Ishikawa (cell line): ENCODE data around the gene RNF181.

ENCODE experiments used
- CEBPB ChIP-seq: IDR thresholded peaks from 2 replicates; pipeline ENCODE4 v1.6.1; 2012
- CREB1 ChIP-seq: IDR thresholded peaks from 2 replicates; pipeline ENCODE4 v1.6.1; 2012; ENCODE audit warnings: low read depth
- EGR1 ChIP-seq: IDR thresholded peaks from 2 replicates; pipeline ENCODE4 v1.6.1; 2012
- EP300 ChIP-seq: IDR thresholded peaks from 2 replicates; pipeline ENCODE4 v1.6.1; 2012; ENCODE audit warnings: borderline replicate concordance
- FOXM1 ChIP-seq: IDR thresholded peaks from 2 replicates; pipeline ENCODE4 v1.6.1; 2012; ENCODE audit warnings: low read depth, borderline replicate concordance
- NFIC ChIP-seq: IDR thresholded peaks from 2 replicates; pipeline ENCODE4 v1.6.1; 2012
- RAD21 ChIP-seq: IDR thresholded peaks from 2 replicates; pipeline ENCODE4 v1.6.1; 2012; ENCODE audit warnings: low read depth
- TAF1 ChIP-seq: IDR thresholded peaks from 2 replicates; pipeline ENCODE4 v1.6.1; 2012; ENCODE audit warnings: low read depth, mild to moderate bottlenecking
- TCF12 ChIP-seq: IDR thresholded peaks from 2 replicates; pipeline ENCODE4 v1.6.1; 2012; ENCODE audit warnings: low read depth
- TEAD4 ChIP-seq: IDR thresholded peaks from 2 replicates; pipeline ENCODE4 v1.6.1; 2012
- YY1 ChIP-seq: IDR thresholded peaks from 2 replicates; pipeline ENCODE4 v1.6.1; 2012; ENCODE audit warnings: low read depth
- ZBTB7A ChIP-seq: IDR thresholded peaks from 2 replicates; pipeline ENCODE4 v1.6.1; 2012; ENCODE audit warnings: low read depth
- TF ChIP-seq, protein P1 (sequence below): IDR thresholded peaks from 2 replicates; pipeline ENCODE4 v1.6.1; 2012; ENCODE audit warnings: low read depth, mild to moderate bottlenecking
- TF ChIP-seq, protein P2 (sequence below): IDR thresholded peaks from 2 replicates; pipeline ENCODE4 v1.6.1; 2012
- TF ChIP-seq, protein P3 (sequence below): IDR thresholded peaks from 2 replicates; pipeline ENCODE4 v1.6.1; 2012

The RNF181 gene

DNA sequence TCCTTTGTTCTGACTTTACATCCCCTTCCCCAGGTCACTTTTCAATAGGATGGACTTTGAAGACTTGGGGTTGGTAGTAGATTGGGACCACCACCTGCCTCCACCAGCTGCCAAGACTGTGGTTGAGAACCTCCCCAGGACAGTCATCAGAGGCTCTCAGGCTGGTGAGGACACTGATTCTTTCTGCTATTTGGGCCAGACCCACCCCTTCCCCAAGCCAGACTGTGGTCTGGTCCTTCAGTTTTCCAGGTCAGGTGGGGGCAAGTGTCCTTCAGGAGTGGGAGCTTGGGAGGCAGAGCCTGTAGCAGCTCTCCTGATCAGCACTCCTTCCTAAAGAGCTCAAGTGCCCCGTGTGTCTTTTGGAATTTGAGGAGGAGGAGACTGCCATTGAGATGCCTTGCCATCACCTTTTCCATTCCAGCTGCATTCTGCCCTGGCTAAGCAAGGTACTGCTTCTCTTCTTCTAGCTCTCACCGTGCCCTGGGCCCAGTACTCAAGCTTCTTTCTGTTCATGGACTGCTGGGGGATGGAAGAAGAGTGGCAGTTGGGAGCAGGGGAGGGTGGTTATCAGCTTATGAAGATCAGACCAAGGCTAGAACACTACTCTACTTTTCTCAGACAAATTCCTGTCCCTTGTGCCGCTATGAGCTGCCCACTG lies 1.1 kb downstream of the RNF181 start:
- TF ChIP-seq, protein P1, sequence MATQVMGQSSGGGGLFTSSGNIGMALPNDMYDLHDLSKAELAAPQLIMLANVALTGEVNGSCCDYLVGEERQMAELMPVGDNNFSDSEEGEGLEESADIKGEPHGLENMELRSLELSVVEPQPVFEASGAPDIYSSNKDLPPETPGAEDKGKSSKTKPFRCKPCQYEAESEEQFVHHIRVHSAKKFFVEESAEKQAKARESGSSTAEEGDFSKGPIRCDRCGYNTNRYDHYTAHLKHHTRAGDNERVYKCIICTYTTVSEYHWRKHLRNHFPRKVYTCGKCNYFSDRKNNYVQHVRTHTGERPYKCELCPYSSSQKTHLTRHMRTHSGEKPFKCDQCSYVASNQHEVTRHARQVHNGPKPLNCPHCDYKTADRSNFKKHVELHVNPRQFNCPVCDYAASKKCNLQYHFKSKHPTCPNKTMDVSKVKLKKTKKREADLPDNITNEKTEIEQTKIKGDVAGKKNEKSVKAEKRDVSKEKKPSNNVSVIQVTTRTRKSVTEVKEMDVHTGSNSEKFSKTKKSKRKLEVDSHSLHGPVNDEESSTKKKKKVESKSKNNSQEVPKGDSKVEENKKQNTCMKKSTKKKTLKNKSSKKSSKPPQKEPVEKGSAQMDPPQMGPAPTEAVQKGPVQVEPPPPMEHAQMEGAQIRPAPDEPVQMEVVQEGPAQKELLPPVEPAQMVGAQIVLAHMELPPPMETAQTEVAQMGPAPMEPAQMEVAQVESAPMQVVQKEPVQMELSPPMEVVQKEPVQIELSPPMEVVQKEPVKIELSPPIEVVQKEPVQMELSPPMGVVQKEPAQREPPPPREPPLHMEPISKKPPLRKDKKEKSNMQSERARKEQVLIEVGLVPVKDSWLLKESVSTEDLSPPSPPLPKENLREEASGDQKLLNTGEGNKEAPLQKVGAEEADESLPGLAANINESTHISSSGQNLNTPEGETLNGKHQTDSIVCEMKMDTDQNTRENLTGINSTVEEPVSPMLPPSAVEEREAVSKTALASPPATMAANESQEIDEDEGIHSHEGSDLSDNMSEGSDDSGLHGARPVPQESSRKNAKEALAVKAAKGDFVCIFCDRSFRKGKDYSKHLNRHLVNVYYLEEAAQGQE: no peak
- TF ChIP-seq NFIC: no peak
- TF ChIP-seq TCF12: no peak
- no peak for TF ChIP-seq CEBPB
- TF ChIP-seq RAD21: no peak
- TF ChIP-seq EGR1: no peak
- no peak for TF ChIP-seq FOXM1
- TF ChIP-seq, protein P2, sequence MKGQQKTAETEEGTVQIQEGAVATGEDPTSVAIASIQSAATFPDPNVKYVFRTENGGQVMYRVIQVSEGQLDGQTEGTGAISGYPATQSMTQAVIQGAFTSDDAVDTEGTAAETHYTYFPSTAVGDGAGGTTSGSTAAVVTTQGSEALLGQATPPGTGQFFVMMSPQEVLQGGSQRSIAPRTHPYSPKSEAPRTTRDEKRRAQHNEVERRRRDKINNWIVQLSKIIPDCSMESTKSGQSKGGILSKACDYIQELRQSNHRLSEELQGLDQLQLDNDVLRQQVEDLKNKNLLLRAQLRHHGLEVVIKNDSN: no peak
- TF ChIP-seq, protein P3, sequence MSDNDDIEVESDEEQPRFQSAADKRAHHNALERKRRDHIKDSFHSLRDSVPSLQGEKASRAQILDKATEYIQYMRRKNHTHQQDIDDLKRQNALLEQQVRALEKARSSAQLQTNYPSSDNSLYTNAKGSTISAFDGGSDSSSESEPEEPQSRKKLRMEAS: no peak
- no peak for TF ChIP-seq YY1
- TF ChIP-seq EP300: no peak
- no peak for TF ChIP-seq TAF1
- TF ChIP-seq ZBTB7A: no peak
- no peak for TF ChIP-seq CREB1
- no peak for TF ChIP-seq TEAD4

- TF ChIP-seq EP300 (no peak), FOXM1 (no peak), EGR1 (no peak), TAF1 (no peak)
Measured at GRCh38 chr2:85597241-85597640, 1.7 kb downstream of the RNF181 start.

DNA sequence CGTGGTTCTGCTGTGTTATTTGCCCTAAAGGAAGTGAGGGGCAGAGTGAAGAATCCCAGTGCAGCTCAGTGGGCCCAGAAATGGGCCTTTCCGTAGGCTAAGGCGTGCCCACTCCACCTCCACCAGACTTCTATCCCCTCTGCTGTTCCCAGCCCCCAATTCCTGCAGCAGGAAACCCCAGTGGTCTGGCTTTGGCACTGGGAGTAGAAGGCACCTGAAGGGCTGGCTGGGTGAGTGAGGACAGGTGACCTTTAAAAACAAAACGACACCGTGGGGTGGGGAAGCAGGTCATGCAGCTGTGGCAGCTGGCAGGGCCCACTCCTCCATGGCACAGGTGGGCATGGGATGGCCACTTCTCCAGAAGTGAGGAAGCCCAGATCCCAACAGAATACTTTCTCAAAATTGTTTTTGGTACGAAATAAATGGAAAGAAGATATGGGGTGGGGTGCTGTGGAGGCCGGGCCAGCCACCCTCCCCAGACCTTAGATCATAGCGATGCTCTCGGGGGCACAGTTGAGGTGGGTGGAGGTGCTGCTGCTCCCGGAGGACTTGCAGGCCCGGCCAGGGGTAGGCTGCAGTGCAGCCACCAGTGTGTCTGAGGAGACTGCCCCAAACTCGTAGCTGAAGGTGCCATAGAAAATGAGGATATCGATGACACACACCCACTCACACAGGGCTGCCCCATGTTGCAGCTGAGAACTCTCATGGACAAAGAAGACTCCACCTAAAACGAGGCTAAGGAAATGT lies 3.2 kb downstream of the RNF181 start:
- TF ChIP-seq, protein P2: no peak
- TF ChIP-seq RAD21 (no peak), EP300 (no peak), ZBTB7A (no peak), CREB1 (no peak), FOXM1 (no peak), TEAD4 (no peak), YY1 (no peak), NFIC (no peak), TAF1 (no peak), EGR1 (no peak), TCF12 (no peak), CEBPB (no peak)
- TF ChIP-seq, protein P3: no peak

- TF ChIP-seq TCF12: no peak
- TF ChIP-seq RAD21: no peak
- TF ChIP-seq EGR1: no peak
- no peak for TF ChIP-seq CEBPB
- TF ChIP-seq YY1: no peak
- TF ChIP-seq, protein P3: no peak
- no peak for TF ChIP-seq FOXM1
- no peak for TF ChIP-seq EP300
- TF ChIP-seq ZBTB7A: no peak
- TF ChIP-seq, protein P2: no peak
- TF ChIP-seq, protein P1: no peak
- no peak for TF ChIP-seq TEAD4
- TF ChIP-seq NFIC: no peak
- no peak for TF ChIP-seq TAF1
- TF ChIP-seq CREB1: no peak
Measured at GRCh38 chr2:85599468-85600234, 4.1 kb downstream of the RNF181 start.

GRCh38 chr2:85600235-85600575 lies 4.7 kb downstream of the RNF181 start:
- TF ChIP-seq, protein P2: no peak
- TF ChIP-seq, protein P1: no peak
- no peak for TF ChIP-seq CEBPB
